Hypothalamus (tissue), 51 donors: ENCODE results near the gene SLC38A11.

Experiments used
- DNase-seq, 51 donors: peaks; one replicate each; lab custom pipeline; 2025; lab: John Stamatoyannopoulos, UW

SLC38A11 gene

GRCh38 chr2:164847981-164848741 lies 107.2 kb downstream of the SLC38A11 start:
- peak in 1 of 51 donors; percentile 3 for DNase-seq

GRCh38 chr2:164847291-164847690 lies 108.0 kb downstream of the SLC38A11 start:
- DNase-seq = no peak

GRCh38 chr2:164846276-164846675 lies 109.0 kb downstream of the SLC38A11 start:
- DNase-seq = no peak
